ENCODE measurements around the gene NCK1.

The NCK1 gene

DNA sequence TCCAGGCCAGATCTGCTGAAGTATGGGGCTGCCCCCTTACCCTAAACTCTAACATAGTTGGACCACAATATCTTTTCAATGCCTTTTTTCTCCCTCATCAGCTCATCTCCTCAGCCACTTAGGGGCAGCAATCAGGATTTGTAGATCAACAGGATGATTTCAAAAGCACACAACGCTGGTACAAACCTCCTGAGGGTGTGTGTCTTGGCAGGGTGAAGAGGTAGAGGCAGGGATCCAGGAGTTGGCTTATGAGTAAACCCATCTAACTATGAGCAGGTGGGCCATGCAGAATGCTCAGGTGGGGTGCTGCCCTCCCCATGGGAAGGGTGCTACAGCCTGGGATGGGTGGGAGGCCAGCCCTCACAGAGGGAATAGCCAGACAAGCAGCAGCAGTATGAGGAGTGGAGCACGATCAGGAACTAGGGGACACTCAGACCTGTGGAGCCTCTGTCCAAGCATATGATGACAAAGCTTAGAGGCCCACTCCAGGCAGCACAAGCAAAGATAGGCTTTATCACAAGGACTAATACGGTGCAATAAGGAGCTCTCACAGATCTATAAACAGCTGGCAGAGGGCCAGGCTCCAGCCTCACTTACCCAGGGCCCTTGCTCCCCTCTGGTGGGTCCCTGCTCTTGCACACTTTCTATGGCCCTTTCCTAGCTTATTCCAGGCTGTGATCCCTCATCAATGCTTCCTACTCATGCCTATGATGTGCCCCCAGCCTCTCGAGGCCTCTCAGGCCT, 127.9 kb downstream of the NCK1 start:
- no peak for DNase-seq

DNA sequence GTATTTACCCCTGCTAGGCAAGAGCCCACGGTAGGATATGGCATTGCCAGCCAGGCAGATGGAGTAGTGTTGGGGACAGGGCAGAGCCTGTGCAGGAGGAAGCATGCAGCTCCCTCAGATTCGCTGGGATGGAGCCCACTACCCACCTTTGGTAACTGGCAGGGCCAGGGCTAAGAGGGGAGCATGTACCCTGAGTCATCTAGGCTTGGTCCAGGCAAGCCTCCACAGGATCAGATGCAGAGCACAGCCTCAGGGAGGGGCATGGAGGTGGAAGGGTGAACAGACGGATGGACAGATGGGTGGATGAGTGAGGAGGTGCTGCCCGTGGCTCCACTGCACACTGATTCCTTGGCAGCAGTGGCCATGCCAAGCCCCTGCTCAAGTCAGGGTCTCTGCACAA, 128.8 kb downstream of the NCK1 start:
- DNase-seq: peak; percentile 85

DNA sequence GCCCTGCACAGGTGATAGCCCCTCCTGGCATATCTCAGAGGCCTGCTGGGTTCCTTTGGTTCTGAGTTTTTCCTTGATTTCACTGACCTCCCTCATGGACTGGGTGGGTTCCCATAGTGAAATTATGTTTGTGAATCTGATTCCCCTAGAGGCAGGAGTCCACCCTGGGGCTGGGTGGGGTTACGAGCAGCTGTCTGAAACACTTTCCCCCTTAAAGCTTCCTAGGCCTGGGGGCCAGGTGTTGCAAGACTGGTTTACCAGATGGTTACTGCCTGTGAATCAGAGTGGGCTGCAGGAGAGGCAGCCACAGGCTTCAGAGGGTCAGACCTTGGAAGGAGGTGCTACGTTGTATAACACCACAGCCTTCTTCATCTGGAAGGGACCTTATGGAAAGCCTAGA, 130.1 kb downstream of the NCK1 start:
- no peak for DNase-seq

DNA sequence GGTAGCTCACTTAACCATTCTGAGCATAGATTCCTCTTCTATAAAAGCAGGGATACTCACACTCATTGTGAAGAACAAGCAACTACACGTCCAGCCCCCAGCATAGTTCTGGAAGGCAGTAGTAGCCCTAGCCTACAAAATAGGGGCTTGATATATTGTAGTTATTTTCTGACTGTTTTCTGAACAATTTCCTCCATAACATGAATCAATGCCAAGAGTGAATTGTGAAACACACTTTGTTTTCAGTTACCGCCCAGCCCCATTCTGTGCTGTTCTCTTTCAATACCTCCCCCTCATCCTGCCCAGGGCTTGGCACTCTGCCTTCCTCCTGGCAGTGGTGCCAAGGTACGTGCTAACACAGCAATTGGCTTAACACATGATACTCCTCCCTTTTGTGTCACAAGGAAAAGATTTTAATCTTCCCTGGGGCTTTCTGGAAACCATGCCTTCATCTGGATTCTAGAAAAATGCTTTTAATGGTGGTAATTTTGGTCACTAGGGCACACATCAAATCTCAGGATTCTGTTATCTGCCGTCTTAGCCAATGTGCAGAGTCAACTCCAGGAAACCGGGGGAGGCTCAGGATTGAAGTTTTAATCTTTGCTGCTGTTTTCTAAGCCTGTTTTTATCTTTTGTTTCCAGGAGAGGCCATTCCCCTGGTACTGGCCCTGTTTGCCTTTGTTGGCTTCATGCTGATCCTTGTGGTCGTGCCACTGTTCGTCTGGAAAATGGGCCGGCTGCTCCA, 132.9 kb downstream of the NCK1 start:
- DNase-seq: peak; percentile 93

DNA sequence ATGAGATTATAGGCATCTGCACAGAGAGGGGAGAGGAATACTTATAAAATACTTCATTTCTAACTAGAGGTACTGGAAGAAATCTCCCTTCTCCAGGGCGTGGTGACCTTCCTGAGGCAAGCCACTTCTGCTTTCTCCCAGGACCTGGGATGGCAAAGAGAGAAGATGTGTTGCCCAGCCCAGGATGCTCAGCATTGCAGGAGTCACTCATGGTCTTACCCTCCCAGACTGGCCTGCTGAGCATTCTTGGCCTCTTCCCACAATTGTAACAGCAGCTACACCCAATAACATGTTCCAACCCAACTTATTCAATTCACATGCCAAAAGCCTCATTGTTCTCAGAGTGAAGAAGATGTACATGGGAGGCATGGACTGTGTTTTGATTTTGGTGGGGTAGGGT, 133.6 kb downstream of the NCK1 start:
- no peak for DNase-seq
